K562 treated with DMSO at 1 percent for 12 hours (cell line): ENCODE results near the gene KDM1B. TPM values are rescaled to one million over a fixed set of nuclear protein-coding genes. Genes with fewer than 3 reads are reported as not detected.

Source experiments
- total RNA-seq: library from RNA; unstranded; fragments of 300-600 nt; gene quantifications from 2 replicates; pipeline ENCODE4 v1.2.3, GENCODE V29; 2022; ENCODE audit not compliant: insufficient read depth

KDM1B gene
- total RNA-seq, result 10.6 and 43.9 TPM in 2 replicates

GRCh38 chr6:18155150-18155863 is at the start of gene KDM1B:
TSS of gene KDM1B (plus strand) at chr6:18155422. CDS start at chr6:18159896, 4,474 bp downstream.

GRCh38 chr6:18122128-18123093 is 32.8 kb upstream of the KDM1B start, which contains the start of gene NHLRC1:
TSS of gene NHLRC1 (minus strand) at chr6:18122677. CDS start at chr6:18122606, 71 bp downstream.

GRCh38 chr6:18154507-18155149 is 594 bp upstream of the KDM1B start, which contains the start of gene TPMT:
TSS of gene TPMT (minus strand) at chr6:18155077. CDS start at chr6:18149127, 5,950 bp downstream.

GRCh38 chr6:18264219-18264922 is 109.1 kb downstream of the KDM1B start, which contains the start of gene DEK:
TSS of gene DEK (minus strand) at chr6:18264530. CDS start at chr6:18263987, 543 bp downstream.

Other genes with a start within 250 kb of the KDM1B start
- gene KIF13A, start 167.8 kb upstream of the KDM1B start, total RNA-seq, result 10.2 and 38.1 TPM in 2 replicates
- gene NHLRC1, start 32.7 kb upstream of the KDM1B start, total RNA-seq, result not detected in 2 replicates
- gene TPMT, start 345 bp upstream of the KDM1B start, total RNA-seq, result 19.2 and 30.4 TPM in 2 replicates
- 56.3 and 138 TPM in 2 replicates for gene DEK, start 109.1 kb downstream of the KDM1B start, total RNA-seq
- gene RNF144B, start 231.9 kb downstream of the KDM1B start, total RNA-seq, result not detected in 2 replicates